Upper lobe of left lung (tissue), 4 donors: ENCODE data around the gene RTCB.

ENCODE experiments used
- CTCF ChIP-seq, 6 experiments: fragments of 450-650 bp in 4 of 6; fragments of 200-600 bp in 2 of 6; sonication (generic) in 2 of 6; IDR thresholded peaks; one replicate each; pipeline ENCODE4 v1.5.1; 2016 to 2019; ENCODE audit warnings: antibody characterized with exemption in 6 of 6
- EP300 ChIP-seq, 4 donors: sonication (generic); formaldehyde crosslinking; IDR thresholded peaks; one replicate each; pipeline ENCODE4 v1.5.1; 2017; ENCODE audit warnings: antibody characterized with exemption in 4 of 4, control low read depth in 2 of 4
- POLR2A ChIP-seq, 4 donors: fragments of 450-650 bp; IDR thresholded peaks; one replicate each; pipeline ENCODE4 v1.5.1; 2016 to 2017; ENCODE audit warnings: antibody characterized with exemption in 4 of 4, mild to moderate bottlenecking in 2 of 4
- POLR2AphosphoS5 ChIP-seq, 2 donors: sonication (generic); formaldehyde crosslinking; IDR thresholded peaks; one replicate each; pipeline ENCODE4 v1.5.1; 2017; ENCODE audit warnings: antibody characterized with exemption in 2 of 2

- TF ChIP-seq CTCF (IDR thresholded peaks at IDR 0.05): no peak
- TF ChIP-seq POLR2A (IDR thresholded peaks at IDR 0.05): no peak
- TF ChIP-seq POLR2AphosphoS5 (IDR thresholded peaks at IDR 0.05): no peak
- TF ChIP-seq EP300 (IDR thresholded peaks at IDR 0.05): no peak
Observed at GRCh38 chr22:32376681-32377080, 35.4 kb downstream of the RTCB start.
